ENCODE measurements around the gene TREM2. TPM values are rescaled to one million over a fixed set of nuclear protein-coding genes. Genes with fewer than 3 reads are reported as not detected.

Gene TREM2
- total RNA-seq, 1 experiment from 2014 or later: not detected

Other genes starting within 250 kb of the TREM2 start
- 0.71 TPM in 1 of 2 replicates, not detected in the other for gene UNC5CL, start 123.9 kb downstream of the TREM2 start, total RNA-seq (2014; rRNA removed; shearing (Covaris generic))
- gene TSPO2, start 120.6 kb downstream of the TREM2 start, total RNA-seq (2014; rRNA removed; shearing (Covaris generic)): not detected in 2 replicates
- not detected in 2 replicates for gene APOBEC2, start 109.9 kb downstream of the TREM2 start, total RNA-seq (2014; rRNA removed; shearing (Covaris generic))
- gene OARD1, start 90.8 kb downstream of the TREM2 start, total RNA-seq (2014; rRNA removed; shearing (Covaris generic)): 8.7 and 14.8 TPM in 2 replicates
- gene NFYA, start 90.1 kb downstream of the TREM2 start, total RNA-seq (2014; rRNA removed; shearing (Covaris generic)): 21.2 and 26.8 TPM in 2 replicates
- not detected in 2 replicates for gene TREML1, start 8.8 kb downstream of the TREM2 start, total RNA-seq (2014; rRNA removed; shearing (Covaris generic))
- not detected in 2 replicates for gene TREML2, start 38.0 kb upstream of the TREM2 start, total RNA-seq (2014; rRNA removed; shearing (Covaris generic))
- not detected in 2 replicates for gene TREML4, start 65.2 kb upstream of the TREM2 start, total RNA-seq (2014; rRNA removed; shearing (Covaris generic))
- gene TREM1, start 123.6 kb upstream of the TREM2 start, total RNA-seq (2014; rRNA removed; shearing (Covaris generic)): not detected in 2 replicates
- not detected in 2 replicates for gene NCR2, start 172.5 kb upstream of the TREM2 start, total RNA-seq (2014; rRNA removed; shearing (Covaris generic))